Activated CD8-positive, alpha-beta T cell treated with anti-CD3 and anti-CD28 coated beads for 36 hours (primary cell): Measurements from ENCODE around the gene VEGFB. TPM values are rescaled to one million over a fixed set of nuclear protein-coding genes. Genes with fewer than 3 reads are reported as not detected.

Experiments used
- ATAC-seq: fragments of 200-7000 bp; cut with Tn5 transposase; one replicate; pipeline ENCODE4 v1.10.0; 2021; ENCODE audit warnings: mild to moderate bottlenecking, moderate library complexity
- CTCF ChIA-PET: fragments of 350-600 bp; sonication (Branson Sonifier 250); formaldehyde crosslinking; loops from one replicate; lab custom pipeline; 2021; ENCODE audit warnings: antibody characterized with exemption; lab: Charles Lee
- POLR2A ChIA-PET: fragments of 350-600 bp; sonication (Branson Sonifier 250); formaldehyde crosslinking; loops from one replicate; lab custom pipeline; 2021; ENCODE audit warnings: antibody characterized with exemption; lab: Charles Lee
- DNase-seq: peaks from one replicate; pipeline ENCODE4 v3.0.0-alpha.2; 2020
- H3K27ac Mint-ChIP-seq: one replicate; pipeline ENCODE4 v1.8.0; 2021; ENCODE audit warnings: mild to moderate bottlenecking, mixed read lengths
- H3K27me3 Mint-ChIP-seq: one replicate; pipeline ENCODE4 v1.8.0; 2021; ENCODE audit warnings: mixed read lengths
- H3K36me3 Mint-ChIP-seq: one replicate; pipeline ENCODE4 v1.8.0; 2021; ENCODE audit warnings: low read depth, mixed read lengths
- H3K4me1 Mint-ChIP-seq: one replicate; pipeline ENCODE4 v1.8.0; 2021; ENCODE audit warnings: low read depth, mixed read lengths
- H3K4me3 Mint-ChIP-seq: one replicate; pipeline ENCODE4 v1.8.0; 2021; ENCODE audit warnings: mild to moderate bottlenecking, moderate library complexity, mixed read lengths
- H3K9me3 Mint-ChIP-seq: one replicate; pipeline ENCODE4 v1.8.0; 2021; ENCODE audit warnings: mixed read lengths
- CTCF ChIP-seq: fragments of 200-600 bp; IDR thresholded peaks from one replicate; pipeline ENCODE4 v1.8.0; 2022; ENCODE audit warnings: antibody characterized with exemption, mild to moderate bottlenecking
- intact Hi-C: fragments of 100-400 bp; cut with micrococcal nuclease; formaldehyde crosslinking; loops from one replicate; pipeline ENCODE4 v1.10.0; 2022
- total RNA-seq, 2 experiments: library from RNA; stranded (reverse); gene quantifications; one replicate each; pipeline ENCODE4 v1.2.3, GENCODE V29; 2021

Gene VEGFB
- total RNA-seq, 2 experiments from 2014 or later, result 86.6 to 104 TPM

DNA sequence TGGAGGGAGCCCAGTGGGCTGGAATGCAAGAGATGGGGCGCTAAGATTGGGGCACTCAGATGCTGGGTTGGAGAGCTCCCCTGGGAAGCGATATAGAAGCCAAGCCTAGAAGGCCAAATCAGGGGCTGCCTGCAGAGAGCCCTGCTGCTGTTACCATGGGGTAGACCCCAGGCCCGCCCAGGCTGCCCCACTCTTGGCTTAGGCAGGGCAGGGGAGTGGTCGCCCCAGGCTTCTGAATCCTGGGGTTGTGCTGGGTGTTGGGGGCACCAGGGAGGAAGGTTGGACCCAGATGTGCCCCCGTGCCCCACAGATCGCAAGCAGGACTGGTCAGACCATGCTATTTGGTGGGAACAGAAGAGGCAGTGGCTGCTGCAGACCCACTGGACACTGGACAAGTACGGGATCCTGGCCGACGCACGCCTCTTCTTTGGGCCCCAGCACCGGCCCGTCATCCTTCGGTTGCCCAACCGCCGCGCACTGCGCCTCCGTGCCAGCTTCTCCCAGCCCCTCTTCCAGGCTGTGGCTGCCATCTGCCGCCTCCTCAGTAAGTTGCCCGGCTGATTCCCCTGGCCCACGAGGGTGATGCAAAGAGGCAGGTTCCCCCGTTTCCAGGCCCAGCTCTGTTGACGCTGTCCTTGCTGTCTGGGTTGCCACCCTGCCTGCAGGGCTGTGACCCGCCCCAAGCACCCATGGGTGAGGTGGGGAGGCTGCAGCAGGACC, 23.9 kb upstream of the VEGFB start:
- POLR2A ChIA-PET, result interaction anchor here (0.6 to 9.7 kb wide), 11 partner anchors 7 to 177 kb away, joined by 3 to 151 read pairs (median 3); partner anchors contain the start of genes DNAJC4, NUDT22 and TRPT1
- no peak for DNase-seq
- no peaks in the 10 kb centered on the region for H3K9me3 Mint-ChIP-seq
- H3K36me3 Mint-ChIP-seq, result peaks cover 69% of the 10 kb centered on the region
- ATAC-seq, result no peak
- peak overlapping the region; percentile 97 for H3K27ac Mint-ChIP-seq
- CTCF ChIA-PET, result no interaction called here
- H3K4me3 Mint-ChIP-seq, result no peak overlapping the region
- H3K4me1 Mint-ChIP-seq, result peaks cover 49% of the 10 kb centered on the region
- H3K27me3 Mint-ChIP-seq, result no peaks in the 10 kb centered on the region
- TF ChIP-seq CTCF, result no peak
- intact Hi-C loops, result no loop called here

GRCh38 chr11:64211181-64211872, 23.1 kb upstream of the VEGFB start:
- POLR2A ChIA-PET, result interaction anchor here (0.6 to 9.7 kb wide), 9 partner anchors 9 to 536 kb away, joined by 3 to 151 read pairs (median 4); partner anchors contain the start of genes DNAJC4, NUDT22 and TRPT1
- peaks cover 41% of the 10 kb centered on the region for H3K4me1 Mint-ChIP-seq
- no peak for TF ChIP-seq CTCF
- H3K27me3 Mint-ChIP-seq, result no peaks in the 10 kb centered on the region
- H3K9me3 Mint-ChIP-seq, result no peaks in the 10 kb centered on the region
- DNase-seq (no peak), ATAC-seq (no peak)
- intact Hi-C loops, result no loop called here
- H3K27ac Mint-ChIP-seq, result peak overlapping the region; percentile 67
- H3K36me3 Mint-ChIP-seq, result peaks cover 61% of the 10 kb centered on the region
- no peak overlapping the region for H3K4me3 Mint-ChIP-seq
- CTCF ChIA-PET, result interaction anchor here (1.7 kb wide), 1 partner anchor 13 kb away, joined by 6 read pairs; no protein-coding TSS in a partner anchor

DNA sequence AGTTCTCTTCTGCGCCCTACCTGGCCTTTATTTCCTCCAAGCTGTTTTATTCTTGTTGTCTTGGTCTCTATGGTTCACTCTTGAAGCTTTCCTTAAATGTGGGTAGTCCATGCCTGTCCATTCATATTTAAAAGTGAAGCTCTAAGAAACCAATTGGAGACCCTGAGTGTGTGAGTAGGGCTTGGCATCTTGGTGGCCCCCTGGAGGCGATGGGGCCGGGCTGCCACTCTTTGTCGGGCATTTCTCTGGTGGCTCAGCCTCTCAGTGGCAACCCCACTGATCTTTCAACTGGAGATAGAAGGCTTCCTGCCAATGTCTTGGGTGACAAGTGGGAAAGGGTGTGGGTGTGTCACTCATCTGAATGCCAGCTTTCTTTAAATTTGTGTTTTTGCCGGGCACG, 17.5 kb upstream of the VEGFB start:
- ATAC-seq, result peak; percentile 26
- intact Hi-C loops, result no loop called here
- CTCF ChIA-PET, result interaction anchor here (1.1 to 4.0 kb wide), 7 partner anchors 9 to 84 kb away, joined by 3 to 34 read pairs (median 4); partner anchors contain the start of genes CATSPERZ, FERMT3, NUDT22 and PLCB3
- no peak for DNase-seq
- H3K36me3 Mint-ChIP-seq, result peaks cover 37% of the 10 kb centered on the region
- no peak overlapping the region for H3K4me3 Mint-ChIP-seq
- no peaks in the 10 kb centered on the region for H3K9me3 Mint-ChIP-seq
- TF ChIP-seq CTCF, result peak; percentile 20
- no peak overlapping the region for H3K27ac Mint-ChIP-seq
- POLR2A ChIA-PET, result interaction anchor here (1.8 to 4.4 kb wide), 3 partner anchors 7 to 10 kb away, joined by 8 to 33 read pairs (median 31); partner anchors contain the start of genes FERMT3, NUDT22 and TRPT1
- peaks cover 24% of the 10 kb centered on the region for H3K4me1 Mint-ChIP-seq
- no peaks in the 10 kb centered on the region for H3K27me3 Mint-ChIP-seq

GRCh38 chr11:64218628-64219353, 15.6 kb upstream of the VEGFB start:
- Mint-ChIP-seq H3K9me3 (no peaks in the 10 kb centered on the region), H3K4me3 (no peak overlapping the region), H3K27me3 (no peaks in the 10 kb centered on the region), H3K4me1 (peaks cover 17% of the 10 kb centered on the region), H3K36me3 (peaks cover 27% of the 10 kb centered on the region), H3K27ac (no peak overlapping the region)
- no peak for ATAC-seq
- ChIA-PET POLR2A (interaction anchor here (0.6 to 4.4 kb wide), 6 partner anchors 8 to 33 kb away, joined by 3 to 33 read pairs (median 6); partner anchors contain the start of genes FERMT3 and STIP1), CTCF (interaction anchor here (4.0 kb wide), 1 partner anchor 13 kb away, joined by 34 read pairs; the partner anchor contains the start of gene FERMT3)
- no peak for DNase-seq
- intact Hi-C loops, result no loop called here
- no peak for TF ChIP-seq CTCF
